Cardiac muscle cell (in vitro differentiated cells and primary cell): Measurements from ENCODE around the gene HAGHL. TPM values are rescaled to one million over a fixed set of nuclear protein-coding genes. Genes with fewer than 3 reads are reported as not detected.
A peak's percentile ranks its signal among the peaks of the same experiment; 100 is the strongest.

Source experiments
- DNase-seq, 2 donors: peaks; one replicate each; pipeline versions ENCODE4 v3.0.0 to v3.0.0-alpha.2; 2010 to 2017; ENCODE audit warnings: low read depth in 1 of 2, low spot score in 1 of 2
- H3K27ac ChIP-seq: fragments of 200-600 bp; sonication (generic); 2 replicates; pipeline ENCODE4 v1.5.1; 2016
- H3K27me3 ChIP-seq: fragments of 200-600 bp; sonication (generic); 2 replicates; pipeline ENCODE4 v1.6.0; 2016; ENCODE audit warnings: control low read depth
- H3K36me3 ChIP-seq: fragments of 200-600 bp; sonication (generic); 2 replicates; pipeline ENCODE4 v1.5.1; 2016; ENCODE audit warnings: control low read depth
- H3K4me1 ChIP-seq: fragments of 200-600 bp; sonication (generic); 2 replicates; pipeline ENCODE4 v1.8.1; 2017; ENCODE audit warnings: low read depth, mild to moderate bottlenecking, mixed run types
- H3K4me3 ChIP-seq: fragments of 200-600 bp; sonication (generic); 2 replicates; pipeline ENCODE4 v1.5.1; 2016; ENCODE audit warnings: mild to moderate bottlenecking
- H3K9me3 ChIP-seq: fragments of 200-600 bp; sonication (generic); 2 replicates; pipeline ENCODE4 v1.5.1; 2017; ENCODE audit warnings: low read depth, mild to moderate bottlenecking, control low read depth
- polyA plus RNA-seq: library from polyadenylated mRNA; unstranded; fragments of >200 nt; fragmentation: Nextera tagmentation; extraction: Ambion mirVana; gene quantifications from 2 replicates; pipeline ENCODE4 v1.2.1, GENCODE V29; 2016
- total RNA-seq: library from RNA; depleted of rRNA; stranded (reverse); fragments of >200 nt; gene quantifications from 2 replicates; pipeline ENCODE4 v1.2.3, GENCODE V29; 2016
- TF ChIP-seq, protein P1 (sequence below): IDR thresholded peaks from 2 replicates; pipeline ENCODE4 v1.5.1; 2012; ENCODE audit warnings: low read depth, mild to moderate bottlenecking, low read length

Gene HAGHL
- total and polyA plus RNA-seq, 2 experiments from 2014 or later, result 27.7 to 47.5 TPM

DNA sequence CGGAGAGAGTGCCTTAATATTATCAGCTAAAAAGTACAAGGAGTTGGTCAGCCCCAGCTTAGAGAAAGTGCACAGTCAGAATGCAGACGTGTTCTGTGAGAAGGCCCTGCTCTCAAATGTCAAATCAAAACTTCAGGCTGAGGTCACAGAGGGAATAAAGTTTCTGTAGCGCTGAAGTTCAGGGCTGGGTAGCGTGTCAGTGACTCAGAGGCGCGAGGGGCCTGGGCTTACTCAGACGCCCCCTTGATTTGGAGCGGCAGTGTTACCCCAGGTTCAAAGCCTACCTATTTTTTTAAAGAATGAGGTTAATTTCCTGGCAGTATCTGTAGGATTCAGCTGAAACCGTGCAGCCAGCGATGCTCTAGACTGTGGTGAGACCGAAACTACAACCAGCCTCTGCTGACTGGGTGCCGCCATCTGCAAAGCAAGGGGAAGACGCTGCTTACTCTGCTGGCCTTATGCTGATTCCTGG lies 9.1 kb downstream of the HAGHL start:
- Histone ChIP-seq H3K27ac (no peak overlapping the region), H3K4me3 (no peak overlapping the region), H3K4me1 (no peaks in the 10 kb centered on the region), H3K9me3 (no peaks in the 10 kb centered on the region), H3K36me3 (peaks cover 6% of the 10 kb centered on the region), H3K27me3 (no peaks in the 10 kb centered on the region)
- DNase-seq, result no peak
- TF ChIP-seq, protein P1, sequence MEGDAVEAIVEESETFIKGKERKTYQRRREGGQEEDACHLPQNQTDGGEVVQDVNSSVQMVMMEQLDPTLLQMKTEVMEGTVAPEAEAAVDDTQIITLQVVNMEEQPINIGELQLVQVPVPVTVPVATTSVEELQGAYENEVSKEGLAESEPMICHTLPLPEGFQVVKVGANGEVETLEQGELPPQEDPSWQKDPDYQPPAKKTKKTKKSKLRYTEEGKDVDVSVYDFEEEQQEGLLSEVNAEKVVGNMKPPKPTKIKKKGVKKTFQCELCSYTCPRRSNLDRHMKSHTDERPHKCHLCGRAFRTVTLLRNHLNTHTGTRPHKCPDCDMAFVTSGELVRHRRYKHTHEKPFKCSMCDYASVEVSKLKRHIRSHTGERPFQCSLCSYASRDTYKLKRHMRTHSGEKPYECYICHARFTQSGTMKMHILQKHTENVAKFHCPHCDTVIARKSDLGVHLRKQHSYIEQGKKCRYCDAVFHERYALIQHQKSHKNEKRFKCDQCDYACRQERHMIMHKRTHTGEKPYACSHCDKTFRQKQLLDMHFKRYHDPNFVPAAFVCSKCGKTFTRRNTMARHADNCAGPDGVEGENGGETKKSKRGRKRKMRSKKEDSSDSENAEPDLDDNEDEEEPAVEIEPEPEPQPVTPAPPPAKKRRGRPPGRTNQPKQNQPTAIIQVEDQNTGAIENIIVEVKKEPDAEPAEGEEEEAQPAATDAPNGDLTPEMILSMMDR, result no peak

DNA sequence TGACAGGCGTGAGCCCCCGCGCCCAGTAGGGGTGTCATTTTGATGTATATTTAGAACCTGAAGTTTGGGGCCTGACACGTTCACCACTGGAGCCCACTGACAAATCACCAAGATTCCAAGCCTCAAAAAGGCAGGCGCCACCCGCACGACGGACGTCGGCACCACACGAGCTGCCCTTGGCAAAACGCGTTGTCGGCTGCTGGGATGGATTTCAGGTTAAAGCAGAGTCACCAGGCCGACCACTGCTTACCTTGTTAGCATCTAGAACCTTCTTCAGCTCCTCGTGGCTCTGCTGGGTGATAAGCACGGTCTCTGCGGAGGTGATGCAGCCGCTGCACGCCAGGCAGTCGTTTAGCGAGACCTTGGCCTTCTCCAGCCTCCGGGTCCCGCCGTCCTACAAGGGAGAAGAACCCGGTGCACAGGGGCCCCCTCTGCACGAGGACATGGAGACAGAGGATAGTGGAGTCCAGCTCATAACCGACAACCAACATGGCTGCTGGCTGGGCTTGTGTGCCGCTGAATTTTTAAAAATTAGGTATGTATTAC lies 10.1 kb downstream of the HAGHL start:
- no peaks in the 10 kb centered on the region for H3K4me1 ChIP-seq
- TF ChIP-seq, protein P1, result no peak
- H3K36me3 ChIP-seq, result peaks cover 6% of the 10 kb centered on the region
- no peak for DNase-seq
- H3K27me3 ChIP-seq, result no peaks in the 10 kb centered on the region
- no peak overlapping the region for H3K27ac ChIP-seq
- H3K9me3 ChIP-seq, result no peaks in the 10 kb centered on the region
- no peak overlapping the region for H3K4me3 ChIP-seq

DNA sequence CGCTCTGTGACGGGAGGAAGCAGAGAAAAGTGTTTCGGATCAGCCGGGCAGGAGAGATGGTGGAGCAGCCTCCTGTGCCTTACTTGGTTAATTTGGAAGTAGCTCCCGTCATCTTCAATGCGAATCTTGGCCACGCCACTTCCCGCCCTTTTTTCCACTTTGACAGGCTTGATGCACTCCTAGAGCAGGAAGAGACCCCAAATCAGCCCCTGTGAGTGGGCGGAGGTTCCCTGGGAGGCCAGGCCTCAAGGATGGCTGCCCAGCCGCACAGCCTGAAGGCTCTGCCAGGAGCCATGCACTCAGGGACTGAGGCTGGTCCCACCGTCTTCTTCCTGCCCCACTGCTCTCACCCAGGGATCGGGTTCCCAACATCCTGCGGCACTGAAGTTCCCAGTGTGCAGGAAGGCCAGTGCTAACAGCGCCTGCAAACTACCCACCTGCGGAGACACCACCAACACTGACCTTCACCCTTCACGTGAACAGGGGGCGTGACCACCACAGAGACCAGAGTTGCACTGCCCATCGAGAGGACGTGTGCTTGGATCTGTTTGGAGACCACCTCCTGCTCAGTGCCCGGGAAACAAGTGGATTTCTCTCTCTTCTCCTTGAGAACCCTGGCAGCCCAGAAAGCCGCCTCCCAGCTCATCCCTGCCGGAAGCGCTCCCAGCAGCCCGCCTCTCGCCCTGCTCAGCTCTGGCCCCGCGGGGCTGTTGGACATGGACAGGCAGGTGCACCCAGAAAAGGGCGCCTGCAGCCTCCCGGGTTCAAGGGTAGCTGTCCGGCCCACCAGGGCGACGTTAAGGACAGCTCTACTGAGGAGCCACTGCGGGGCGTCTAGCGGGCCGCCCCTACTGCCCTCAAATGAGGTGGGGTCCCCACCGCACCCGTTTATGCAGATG lies 12.9 kb downstream of the HAGHL start:
- H3K36me3 ChIP-seq, result peaks cover 6% of the 10 kb centered on the region
- no peak for DNase-seq
- no peaks in the 10 kb centered on the region for H3K4me1 ChIP-seq
- TF ChIP-seq, protein P1, result no peak
- H3K9me3 ChIP-seq, result no peaks in the 10 kb centered on the region
- H3K27me3 ChIP-seq, result no peaks in the 10 kb centered on the region
- peak overlapping the region; percentile 95 for H3K4me3 ChIP-seq
- no peak overlapping the region for H3K27ac ChIP-seq

DNA sequence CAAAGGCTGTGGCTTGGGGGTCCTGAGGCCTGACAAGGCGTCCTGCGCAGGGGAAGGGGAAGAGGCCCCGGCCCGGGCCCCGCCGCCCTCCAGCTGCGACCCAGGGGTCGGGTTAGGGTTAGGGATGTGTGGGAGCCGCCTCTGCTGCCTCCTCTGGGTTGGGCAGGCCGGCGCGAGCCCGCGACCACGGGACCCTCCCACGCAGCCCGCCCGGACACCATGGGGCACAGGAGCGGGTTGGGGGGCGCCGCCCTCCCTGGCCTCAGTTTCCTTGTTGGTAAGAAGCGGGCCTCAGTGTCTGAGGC lies 13.5 kb downstream of the HAGHL start:
- no peaks in the 10 kb centered on the region for H3K4me1 ChIP-seq
- H3K27me3 ChIP-seq, result no peaks in the 10 kb centered on the region
- H3K36me3 ChIP-seq, result peaks cover 6% of the 10 kb centered on the region
- peak overlapping the region; percentile 95 for H3K4me3 ChIP-seq
- TF ChIP-seq, protein P1, result no peak
- no peaks in the 10 kb centered on the region for H3K9me3 ChIP-seq
- no peak for DNase-seq
- no peak overlapping the region for H3K27ac ChIP-seq

DNA sequence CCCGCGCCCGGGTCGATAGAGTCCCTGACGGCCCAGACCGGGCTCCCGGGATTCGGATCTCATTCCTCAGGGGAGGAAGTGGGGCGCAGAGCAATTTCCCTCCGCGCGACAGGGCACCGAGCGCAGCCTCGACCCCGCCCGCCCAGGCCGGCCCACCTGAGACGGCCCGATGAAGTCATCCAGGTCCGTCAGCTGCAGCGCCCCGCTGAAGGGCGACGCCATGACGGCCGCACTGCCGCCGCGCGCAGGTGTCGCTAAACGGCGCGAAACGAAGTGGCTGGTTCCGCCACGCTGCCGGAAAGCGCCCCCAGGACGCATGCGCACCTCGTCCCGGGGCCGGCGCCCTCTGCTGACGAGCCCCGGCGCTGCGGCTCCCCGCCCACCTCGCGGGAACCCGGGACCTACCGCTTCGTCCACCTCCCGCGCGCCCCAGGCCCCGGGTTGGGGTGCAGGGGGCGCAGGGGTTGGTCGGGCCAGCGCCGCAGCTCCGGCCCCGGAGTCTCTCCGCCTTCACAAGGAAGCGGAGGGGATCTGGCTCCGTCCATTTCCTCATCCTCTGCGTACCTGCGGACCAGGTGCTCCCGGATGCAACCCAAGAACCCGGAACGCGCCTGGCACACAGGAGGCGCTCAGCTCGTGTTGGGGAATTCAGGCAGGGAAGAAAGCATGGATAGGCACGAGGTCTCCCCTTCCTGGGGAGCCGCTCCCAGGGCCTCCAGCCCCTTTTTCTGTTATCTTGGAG lies 14.0 kb downstream of the HAGHL start, which contains the start of gene CIAO3:
CIAO3 (minus strand) TSS at position 234 of the 742 bp plus-strand sequence; CDS start at position 222, 12 bp downstream.
- DNase-seq, result peak; percentile 92 to 95
- TF ChIP-seq, protein P1, result peak; percentile 75

More for the DNA sequence above, 14.0 kb downstream of the HAGHL start, which contains the start of gene CIAO3:
- Histone ChIP-seq H3K4me1 (no peaks in the 10 kb centered on the region), H3K27me3 (no peaks in the 10 kb centered on the region), H3K27ac (no peak within 1 kb of the TSS), H3K4me3 (peak within 1 kb of the TSS; percentile 95), H3K36me3 (peaks cover under 1% of the 10 kb centered on the region), H3K9me3 (no peaks in the 10 kb centered on the region)
